ENCODE data around the gene BANF2.
"Not testable (repeated sequence)": the region's sequence is repeated elsewhere in the genome, so short reads cannot be mapped to it uniquely, and the experiment has no call there.

BANF2 gene

DNA sequence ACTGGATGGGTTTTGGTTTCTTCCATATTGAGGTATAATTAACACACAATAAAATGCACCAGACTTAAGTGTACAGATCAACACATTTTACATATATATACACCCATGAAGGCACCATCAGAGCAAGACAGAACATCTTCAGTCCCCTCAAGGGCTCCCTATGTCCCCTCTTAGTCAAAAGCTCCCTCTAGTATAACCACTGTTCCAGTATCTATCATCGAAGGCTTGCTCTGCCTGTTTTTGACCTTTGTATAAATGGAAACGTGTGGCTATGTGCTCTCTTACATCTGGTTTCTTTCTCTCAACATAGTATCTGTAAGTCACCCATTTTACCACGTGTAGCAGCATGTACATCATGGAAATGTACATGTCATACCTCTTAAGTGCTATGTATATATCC lies 66.5 kb downstream of the BANF2 start:
- DNase-seq (ENCODE audit: low read depth): no peak

DNA sequence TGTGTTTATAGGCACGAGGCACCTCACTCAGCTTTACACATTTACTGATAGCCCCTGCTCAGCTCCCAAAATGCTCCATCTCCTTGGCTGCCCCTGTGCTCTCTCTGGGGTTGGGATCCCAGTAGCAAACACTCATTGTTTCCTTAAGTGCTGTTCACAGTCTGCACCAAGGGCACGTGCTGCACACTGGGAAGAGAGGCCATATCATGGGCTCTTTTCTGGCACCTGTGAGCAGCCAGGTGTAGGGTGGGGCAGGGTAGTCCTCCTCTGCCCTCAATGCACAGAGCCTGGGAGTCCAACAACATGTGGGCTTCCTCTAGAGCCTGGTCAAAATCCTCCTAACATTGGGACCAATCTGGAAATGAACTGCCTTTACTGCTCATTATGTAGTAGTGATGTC lies 67.9 kb downstream of the BANF2 start:
- DNase-seq (ENCODE audit: low read depth): no peak

DNA sequence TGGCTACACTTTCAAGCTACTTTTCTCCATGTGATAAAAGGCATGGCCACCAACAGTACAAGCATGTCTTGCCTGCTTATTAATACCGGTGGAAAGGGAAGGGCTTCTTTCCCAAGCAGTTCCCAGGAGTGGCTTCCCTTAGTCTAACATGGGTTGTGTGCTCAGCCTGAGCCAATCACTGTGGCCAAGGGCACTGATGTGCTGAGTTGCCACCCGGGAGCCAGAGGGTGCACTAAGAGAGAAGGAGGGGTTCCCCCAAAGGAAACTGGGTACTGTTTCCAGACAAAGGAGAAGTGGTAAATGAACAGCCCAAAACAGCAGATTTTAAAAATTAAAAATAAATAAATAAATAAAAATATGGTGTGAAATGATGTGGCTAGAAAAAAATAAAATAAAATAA lies 68.5 kb downstream of the BANF2 start:
- DNase-seq (ENCODE audit: low read depth): no peak

DNA sequence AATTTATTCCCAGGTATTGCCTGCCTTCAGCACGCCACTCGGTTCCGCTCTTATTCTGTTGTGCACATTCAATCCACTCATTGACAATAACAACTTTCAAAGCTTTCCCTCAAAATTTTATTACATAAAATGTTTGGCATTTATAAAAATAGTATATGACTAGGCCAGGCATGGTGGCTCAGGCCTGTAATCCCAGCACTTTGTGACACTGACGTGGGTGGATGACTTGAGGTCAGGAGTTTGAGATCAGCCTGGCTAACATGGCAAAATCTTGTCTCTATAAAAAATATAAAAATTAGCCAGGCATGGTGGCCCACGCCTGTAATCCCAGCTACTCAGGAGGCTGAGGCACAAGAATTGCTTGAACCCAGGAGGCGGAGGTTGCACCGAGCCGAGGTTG lies 70.0 kb downstream of the BANF2 start:
- DNase-seq (ENCODE audit: low read depth): not testable (repeated sequence)

DNA sequence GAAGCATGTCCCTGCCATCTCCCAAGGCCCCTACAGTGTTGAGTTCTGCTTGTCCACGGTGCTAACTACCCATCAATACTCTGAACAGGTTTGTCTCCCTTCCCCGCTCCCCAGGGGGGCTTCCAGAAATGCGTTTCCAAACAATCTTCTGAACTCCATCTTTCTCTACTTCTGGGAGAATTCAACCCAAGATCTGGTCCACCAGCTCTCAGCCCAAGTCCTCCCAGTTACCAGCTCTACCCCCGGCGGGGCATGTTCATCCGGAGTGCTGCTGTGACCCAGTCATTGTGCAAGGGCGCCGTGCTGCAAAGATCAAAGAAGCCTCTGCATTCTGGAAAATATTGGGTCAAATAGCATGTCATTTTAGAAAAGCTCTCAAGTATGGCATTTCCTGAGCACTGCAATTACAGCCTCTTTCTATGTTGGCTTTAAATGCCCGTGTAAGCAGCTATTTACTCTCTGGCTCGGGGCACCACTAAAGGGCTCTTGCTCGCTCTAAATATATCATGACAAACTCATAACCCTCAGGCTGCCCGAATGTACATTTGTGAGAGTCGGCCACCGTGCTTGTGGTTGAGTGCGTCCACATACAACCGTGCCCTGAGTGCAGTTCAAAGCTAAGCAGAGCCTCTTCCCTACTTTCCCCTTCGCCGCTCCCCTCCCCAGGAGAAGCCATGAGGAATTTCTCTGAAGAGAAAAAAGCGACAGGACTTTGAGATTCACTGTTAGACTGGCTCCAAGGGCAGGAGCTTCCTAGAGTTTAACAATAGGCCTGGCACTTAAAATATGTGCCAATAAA lies 71.6 kb downstream of the BANF2 start:
- no peak for DNase-seq (ENCODE audit: low read depth)

DNA sequence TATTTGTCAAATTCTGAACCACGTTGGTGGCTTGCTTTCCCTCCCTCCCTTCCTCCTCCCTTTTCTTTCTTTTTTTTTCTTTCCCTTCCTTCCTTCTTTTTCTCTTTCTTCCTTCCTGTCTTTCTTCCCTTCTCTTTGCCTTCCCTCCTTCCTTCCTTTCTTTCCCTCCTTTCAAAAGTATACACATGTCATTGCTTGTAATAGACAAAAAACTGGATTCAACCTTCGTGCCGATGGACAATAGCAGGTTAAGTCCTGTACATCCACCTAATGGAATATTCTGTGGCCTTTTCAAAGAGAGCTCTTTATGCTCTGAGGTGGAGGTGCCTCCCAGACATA lies 72.2 kb downstream of the BANF2 start:
- no peak for DNase-seq (ENCODE audit: low read depth)

DNA sequence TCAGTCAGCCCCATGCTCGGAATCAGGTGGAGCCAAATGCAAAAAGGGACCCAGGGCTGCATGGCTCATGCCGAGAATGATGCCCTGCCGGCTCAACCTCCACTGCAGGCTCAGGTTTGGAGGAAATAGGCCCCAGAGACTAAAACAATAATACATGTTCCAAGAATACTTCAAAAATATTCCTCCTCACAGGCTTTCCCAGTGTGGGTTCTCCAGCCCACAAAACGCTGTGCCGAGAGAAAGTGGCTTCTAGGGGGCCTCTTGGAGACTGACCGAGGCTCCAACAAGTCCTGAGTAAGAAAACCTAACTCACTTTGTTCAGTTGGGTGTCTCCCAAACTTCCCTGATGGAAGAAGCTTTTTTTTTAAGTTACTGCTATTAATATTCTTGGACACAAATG lies 73.9 kb downstream of the BANF2 start:
- no peak for DNase-seq (ENCODE audit: low read depth)

DNA sequence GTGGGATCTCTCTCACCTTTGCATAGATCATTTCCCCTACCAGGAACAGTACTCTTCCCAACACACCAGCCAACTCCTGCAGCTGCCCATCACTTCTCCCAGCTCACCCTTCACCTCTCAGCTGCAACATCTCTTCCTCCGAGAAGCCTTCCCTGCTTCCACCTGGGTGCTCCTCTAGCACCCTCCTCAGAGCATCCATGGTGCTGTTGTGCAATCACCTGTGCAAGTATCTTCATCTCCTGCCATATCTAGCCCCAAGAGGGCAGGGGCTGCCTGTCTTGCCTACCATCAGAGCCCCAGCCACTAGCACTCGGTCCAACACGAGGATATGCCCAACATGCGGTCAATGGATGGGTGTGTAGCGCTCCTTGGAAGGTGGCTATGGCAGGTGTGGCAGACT lies 75.8 kb downstream of the BANF2 start:
- DNase-seq (ENCODE audit: low read depth): no peak

DNA sequence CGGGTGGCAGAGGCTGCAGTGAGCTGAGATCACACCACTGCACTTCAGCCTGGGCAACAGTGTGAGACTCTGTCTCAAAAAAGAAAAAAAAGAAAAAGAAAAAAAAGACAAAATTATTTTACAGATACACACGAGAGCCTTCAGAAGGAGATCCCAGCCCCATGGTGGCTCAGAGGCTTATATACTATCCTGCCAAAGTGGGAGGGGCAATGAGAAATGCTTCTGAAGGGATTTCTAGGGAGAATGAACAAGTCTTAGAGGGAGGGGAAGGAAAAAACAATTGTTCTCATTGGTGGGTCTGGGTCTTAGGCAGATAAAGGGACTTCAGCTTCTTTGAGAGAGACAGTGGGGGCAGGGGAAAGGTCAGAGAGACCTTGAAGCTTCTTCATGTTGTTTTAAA lies 76.8 kb downstream of the BANF2 start:
- DNase-seq (ENCODE audit: low read depth): no peak

DNA sequence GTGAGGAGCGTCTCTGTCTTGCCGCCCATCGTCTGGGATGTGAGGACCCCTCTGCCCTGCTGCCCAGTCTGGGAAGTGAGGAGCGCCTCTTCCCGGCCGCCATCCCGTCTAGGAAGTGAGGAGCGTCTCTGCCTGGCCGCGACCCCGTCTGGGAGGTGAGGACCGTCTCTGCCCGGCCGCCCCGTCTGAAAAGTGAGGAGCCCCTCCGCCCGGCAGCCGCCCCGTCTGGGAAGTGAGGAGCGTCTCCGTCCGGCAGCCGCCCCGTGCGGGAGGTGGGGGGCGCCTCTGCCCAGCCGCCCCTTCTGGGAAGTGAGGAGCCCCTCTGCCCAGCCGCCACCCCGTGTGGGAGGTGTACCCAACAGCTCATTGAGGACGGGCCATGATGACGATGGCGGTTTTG lies 79.2 kb downstream of the BANF2 start:
- DNase-seq (ENCODE audit: low read depth): not testable (repeated sequence)

DNA sequence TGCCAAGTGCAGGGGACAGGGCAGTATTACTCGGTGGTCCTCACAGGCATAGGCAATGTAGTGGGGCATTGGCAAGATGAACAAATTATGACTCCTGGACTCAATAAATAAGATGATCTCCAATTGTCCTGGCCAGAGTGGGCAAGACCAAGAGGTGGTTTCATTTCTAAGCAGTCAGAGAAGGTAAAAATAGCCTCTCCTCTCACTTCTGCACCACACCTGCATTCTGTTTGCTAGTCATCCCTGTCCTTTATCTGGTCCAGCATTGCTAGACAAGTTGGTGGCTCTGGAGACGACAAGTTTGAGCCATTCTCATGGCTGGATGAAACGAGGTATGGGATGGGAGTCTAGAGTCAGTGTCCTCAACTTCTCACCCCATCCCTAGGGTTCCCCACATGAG lies 83.0 kb downstream of the BANF2 start:
- no peak for DNase-seq (ENCODE audit: low read depth)

DNA sequence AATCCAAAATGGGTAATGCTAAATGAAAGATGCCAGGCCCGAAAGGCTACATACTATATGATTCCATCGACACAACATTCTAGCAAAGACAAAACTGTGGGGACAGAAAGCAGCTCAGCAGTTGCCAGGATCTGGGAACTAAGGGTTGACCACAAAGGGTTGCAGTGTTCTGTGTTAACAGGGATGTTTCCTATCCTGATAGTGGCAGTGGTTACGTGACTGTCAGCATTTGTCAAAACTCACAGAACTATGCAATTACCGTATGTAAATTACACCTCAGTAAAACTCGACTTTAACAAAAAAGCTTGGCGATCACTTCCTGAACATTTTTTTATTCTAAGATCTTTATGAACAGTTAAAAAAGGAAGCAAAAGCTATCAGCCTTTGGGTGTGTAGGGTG lies 83.9 kb downstream of the BANF2 start:
- no peak for DNase-seq (ENCODE audit: low read depth)

DNA sequence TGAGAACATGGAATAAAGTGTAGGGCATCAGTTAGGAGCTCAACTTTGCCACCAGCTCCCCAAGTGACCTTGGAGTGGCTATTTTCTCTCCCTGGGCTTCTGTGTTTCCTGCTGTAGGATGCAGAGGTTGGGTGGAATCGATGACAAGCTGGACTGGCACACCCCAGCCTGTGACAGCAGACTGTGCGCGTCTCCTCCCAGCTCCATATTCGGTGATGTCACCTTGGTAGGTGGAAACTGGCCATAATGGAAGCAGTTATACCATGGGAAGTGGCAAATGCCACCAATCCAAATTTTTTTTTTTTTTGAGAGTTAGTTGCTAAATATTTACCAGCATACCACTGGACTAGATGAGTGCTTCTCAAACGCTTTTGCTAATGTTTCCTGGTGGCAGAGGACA lies 85.2 kb downstream of the BANF2 start:
- DNase-seq (ENCODE audit: low read depth): no peak
